Memory B cell (primary cell): ENCODE results near the gene KCNAB1.
"Not testable (repeated sequence)": the region's sequence is repeated elsewhere in the genome, so short reads cannot be mapped to it uniquely, and the experiment has no call there.

Experiments used
- ATAC-seq: fragments of 150-1000 bp; cut with Tn5 transposase; 2 replicates; pipeline ENCODE4 v1.10.0; 2021; ENCODE audit warnings: low read depth, mild to moderate bottlenecking, moderate library complexity
- DNase-seq, 2 donors: peaks; one replicate each; pipeline ENCODE4 v3.0.0; 2022; ENCODE audit warnings: low spot score in 2 of 2
- H3K27ac Mint-ChIP-seq: one replicate; pipeline ENCODE4 v1.8.0; 2022; ENCODE audit warnings: mild to moderate bottlenecking, moderate library complexity, mixed read lengths
- H3K27me3 Mint-ChIP-seq: one replicate; pipeline ENCODE4 v1.8.0; 2022; ENCODE audit warnings: mixed read lengths
- H3K36me3 Mint-ChIP-seq: one replicate; pipeline ENCODE4 v1.8.0; 2022; ENCODE audit warnings: mild to moderate bottlenecking, mixed read lengths
- H3K4me1 Mint-ChIP-seq: one replicate; pipeline ENCODE4 v1.8.0; 2022; ENCODE audit warnings: mixed read lengths
- H3K4me3 Mint-ChIP-seq: one replicate; pipeline ENCODE4 v1.8.0; 2022; ENCODE audit warnings: mild to moderate bottlenecking, moderate library complexity, mixed read lengths
- H3K9me3 Mint-ChIP-seq: one replicate; pipeline ENCODE4 v1.8.0; 2022; ENCODE audit warnings: mixed read lengths

Gene KCNAB1

GRCh38 chr3:156551261-156551660, 430.9 kb downstream of the KCNAB1 start:
- Mint-ChIP-seq H3K9me3 (no peaks in the 10 kb centered on the region), H3K27ac (no peak overlapping the region), H3K4me3 (no peak overlapping the region), H3K36me3 (peaks cover 25% of the 10 kb centered on the region), H3K27me3 (no peaks in the 10 kb centered on the region), H3K4me1 (peaks cover 24% of the 10 kb centered on the region)
- ATAC-seq (no peak), DNase-seq (no peak)

GRCh38 chr3:156551746-156552145, 431.4 kb downstream of the KCNAB1 start:
- Mint-ChIP-seq H3K27ac (no peak overlapping the region), H3K36me3 (peaks cover 20% of the 10 kb centered on the region), H3K4me1 (peaks cover 24% of the 10 kb centered on the region), H3K9me3 (no peaks in the 10 kb centered on the region), H3K27me3 (no peaks in the 10 kb centered on the region), H3K4me3 (no peak overlapping the region)
- no peak for DNase-seq
- ATAC-seq = no peak

GRCh38 chr3:156552973-156553372, 432.6 kb downstream of the KCNAB1 start:
- H3K27me3 Mint-ChIP-seq = no peaks in the 10 kb centered on the region
- peak overlapping the region; percentile 30 for H3K4me3 Mint-ChIP-seq
- H3K4me1 Mint-ChIP-seq = peaks cover 22% of the 10 kb centered on the region
- H3K27ac Mint-ChIP-seq = no peak overlapping the region
- no peak for ATAC-seq
- H3K36me3 Mint-ChIP-seq = peaks cover 16% of the 10 kb centered on the region
- H3K9me3 Mint-ChIP-seq = no peaks in the 10 kb centered on the region
- DNase-seq = no peak

DNA sequence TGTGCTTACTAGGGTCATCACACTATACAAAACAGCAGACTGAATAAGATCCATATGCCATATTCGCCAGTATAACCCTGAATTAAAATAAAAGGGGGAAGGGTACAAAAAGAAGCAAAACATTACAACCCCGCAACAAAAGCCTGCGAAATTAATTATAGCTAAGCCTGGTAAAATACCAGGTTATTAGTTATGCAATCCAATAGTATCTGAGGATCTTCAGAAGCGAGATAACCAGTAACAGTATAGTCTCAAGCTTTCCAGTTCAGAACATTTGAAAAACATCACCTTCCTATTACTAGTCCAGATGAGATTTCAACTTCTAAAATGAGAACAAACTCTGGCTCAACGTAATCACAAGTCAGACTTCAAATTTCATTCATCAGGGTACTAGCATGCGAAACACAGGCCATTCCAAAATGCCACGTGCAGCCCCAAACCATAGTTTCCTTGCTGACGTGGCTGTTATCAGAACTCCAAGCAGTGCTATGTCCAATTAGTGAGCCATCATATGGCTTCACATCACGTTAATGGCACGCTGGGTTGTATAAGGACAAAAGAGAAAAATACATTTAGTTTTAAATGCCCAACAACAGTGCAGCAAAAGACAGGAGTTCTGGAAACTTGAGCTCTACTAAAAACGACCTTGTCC, 433.5 kb downstream of the KCNAB1 start:
- DNase-seq = no peak
- Mint-ChIP-seq H3K36me3 (peaks cover 14% of the 10 kb centered on the region), H3K4me3 (peak overlapping the region; percentile 96), H3K4me1 (peaks cover 22% of the 10 kb centered on the region), H3K9me3 (no peaks in the 10 kb centered on the region), H3K27ac (no peak overlapping the region), H3K27me3 (no peaks in the 10 kb centered on the region)
- ATAC-seq = no peak

- H3K4me3 Mint-ChIP-seq = peak overlapping the region; percentile 96
- H3K27me3 Mint-ChIP-seq = no peaks in the 10 kb centered on the region
- DNase-seq (no peak), ATAC-seq (peak; percentile 5)
- H3K4me1 Mint-ChIP-seq = peaks cover 22% of the 10 kb centered on the region
- H3K36me3 Mint-ChIP-seq = peaks cover 12% of the 10 kb centered on the region
- no peaks in the 10 kb centered on the region for H3K9me3 Mint-ChIP-seq
- peak overlapping the region; percentile 77 for H3K27ac Mint-ChIP-seq
Observed at GRCh38 chr3:156554515-156554841, 434.1 kb downstream of the KCNAB1 start.

GRCh38 chr3:156554842-156555687, 434.7 kb downstream of the KCNAB1 start, which contains the start of gene SSR3:
Gene SSR3, minus strand, starts transcription at chr3:156555117. Its CDS starts 28 bp downstream, at chr3:156555089.
- Mint-ChIP-seq H3K27ac (peak within 1 kb of the TSS; percentile 77), H3K4me1 (peaks cover 22% of the 10 kb centered on the region), H3K4me3 (peak within 1 kb of the TSS; percentile 96)

GRCh38 chr3:156558389-156558788, 438.0 kb downstream of the KCNAB1 start:
- no peak for DNase-seq
- peaks cover 6% of the 10 kb centered on the region for H3K4me1 Mint-ChIP-seq
- peaks cover 2% of the 10 kb centered on the region for H3K27me3 Mint-ChIP-seq
- H3K9me3 Mint-ChIP-seq = no peaks in the 10 kb centered on the region
- H3K4me3 Mint-ChIP-seq = no peak overlapping the region
- H3K36me3 Mint-ChIP-seq = no peaks in the 10 kb centered on the region
- ATAC-seq = no peak
- H3K27ac Mint-ChIP-seq = no peak overlapping the region

More at GRCh38 chr3:156554842-156555687, 434.7 kb downstream of the KCNAB1 start, which contains the start of gene SSR3:
- Mint-ChIP-seq H3K36me3 (peaks cover 12% of the 10 kb centered on the region), H3K9me3 (no peaks in the 10 kb centered on the region), H3K27me3 (no peaks in the 10 kb centered on the region)
- peak; percentile 93 to 98 for DNase-seq
- ATAC-seq = peak; percentile 98

GRCh38 chr3:156559321-156559720, 438.9 kb downstream of the KCNAB1 start:
- Mint-ChIP-seq H3K27me3 (peaks cover 4% of the 10 kb centered on the region), H3K4me1 (peaks cover 3% of the 10 kb centered on the region), H3K36me3 (no peaks in the 10 kb centered on the region), H3K27ac (no peak overlapping the region), H3K9me3 (no peaks in the 10 kb centered on the region), H3K4me3 (no peak overlapping the region)
- ATAC-seq (no peak), DNase-seq (no peak)

DNA sequence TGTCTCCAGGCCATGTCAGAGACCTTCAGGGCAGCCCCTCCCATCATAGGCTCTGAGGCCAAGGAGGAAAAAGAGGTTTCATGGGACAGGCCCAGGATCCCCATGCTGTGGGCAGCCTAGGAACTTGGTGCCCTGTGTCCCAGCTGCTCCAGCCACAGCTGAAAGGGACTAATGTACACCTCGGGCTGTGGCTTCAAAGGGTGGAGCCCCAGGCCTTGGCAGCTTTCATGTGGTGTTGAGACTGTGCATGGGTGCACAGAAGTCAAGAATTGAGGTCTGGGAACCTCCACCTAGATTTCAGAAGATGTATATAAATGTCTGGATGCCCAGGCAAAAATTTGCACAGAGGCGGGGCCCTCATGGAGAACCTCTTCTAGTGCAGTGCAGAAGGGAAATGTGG, 441.2 kb downstream of the KCNAB1 start:
- ATAC-seq (no peak), DNase-seq (no peak)
- no peak overlapping the region for H3K27ac Mint-ChIP-seq
- H3K36me3 Mint-ChIP-seq = no peaks in the 10 kb centered on the region
- peaks cover 4% of the 10 kb centered on the region for H3K27me3 Mint-ChIP-seq
- no peak overlapping the region for H3K4me3 Mint-ChIP-seq
- H3K4me1 Mint-ChIP-seq = no peaks in the 10 kb centered on the region
- H3K9me3 Mint-ChIP-seq = no peaks in the 10 kb centered on the region

- not testable (repeated sequence) for H3K9me3 Mint-ChIP-seq, H3K27ac Mint-ChIP-seq
Observed at GRCh38 chr3:156562486-156562885, 442.1 kb downstream of the KCNAB1 start.

DNA sequence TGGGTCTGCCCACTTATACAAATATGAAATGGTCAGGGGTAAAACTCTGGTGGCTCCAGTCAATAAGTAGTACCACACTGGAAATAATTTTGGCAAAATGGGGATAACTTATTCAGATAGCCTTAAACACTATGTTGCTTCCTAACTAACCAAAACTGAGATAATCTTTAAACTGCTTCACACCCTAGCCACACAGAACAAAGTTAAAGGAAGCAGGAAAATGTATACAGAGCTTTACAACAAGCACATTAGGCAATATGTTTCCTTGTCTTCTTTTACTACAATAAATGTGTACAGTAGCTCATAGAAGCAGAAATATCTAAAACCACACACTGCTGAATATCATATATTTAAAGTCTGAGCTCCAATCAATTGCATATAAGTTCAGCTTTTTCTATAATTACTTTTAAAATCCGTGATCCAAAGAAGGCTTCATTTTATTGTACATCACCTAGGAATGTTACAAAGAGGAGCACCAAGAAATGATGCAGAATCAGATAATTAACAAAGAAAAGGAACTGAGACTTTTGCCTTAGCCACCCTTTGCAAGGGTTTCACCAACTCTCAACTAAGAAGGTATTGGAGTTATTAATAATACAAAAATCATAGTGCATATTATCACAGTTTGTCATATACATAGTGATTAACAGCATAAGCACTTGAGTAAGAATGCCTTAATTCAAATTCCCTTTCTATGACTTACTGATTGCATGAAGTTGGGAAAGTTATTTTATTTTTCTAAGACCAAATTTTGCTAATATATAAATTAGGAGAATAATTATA, 443.7 kb downstream of the KCNAB1 start:
- peaks cover 4% of the 10 kb centered on the region for H3K27me3 Mint-ChIP-seq
- no peak overlapping the region for H3K27ac Mint-ChIP-seq
- H3K36me3 Mint-ChIP-seq = no peaks in the 10 kb centered on the region
- no peaks in the 10 kb centered on the region for H3K9me3 Mint-ChIP-seq
- DNase-seq = no peak
- no peak for ATAC-seq
- no peak overlapping the region for H3K4me3 Mint-ChIP-seq
- H3K4me1 Mint-ChIP-seq = peaks cover 4% of the 10 kb centered on the region

More at GRCh38 chr3:156562486-156562885, 442.1 kb downstream of the KCNAB1 start:
- not testable (repeated sequence) for H3K36me3 Mint-ChIP-seq, H3K4me1 Mint-ChIP-seq, DNase-seq, ATAC-seq, H3K27me3 Mint-ChIP-seq, H3K4me3 Mint-ChIP-seq

- peak; percentile 27 for ATAC-seq
- not testable (repeated sequence) for H3K27me3 Mint-ChIP-seq, DNase-seq, H3K4me3 Mint-ChIP-seq, H3K9me3 Mint-ChIP-seq, H3K36me3 Mint-ChIP-seq, H3K27ac Mint-ChIP-seq
- H3K4me1 Mint-ChIP-seq = peaks cover 11% of the 10 kb centered on the region
Observed at GRCh38 chr3:156569016-156569415, 448.6 kb downstream of the KCNAB1 start.

GRCh38 chr3:156569881-156570280, 449.5 kb downstream of the KCNAB1 start:
- H3K4me3 Mint-ChIP-seq, H3K9me3 Mint-ChIP-seq, DNase-seq, ATAC-seq, H3K27me3 Mint-ChIP-seq, H3K36me3 Mint-ChIP-seq: not testable (repeated sequence)
- peaks cover 11% of the 10 kb centered on the region for H3K4me1 Mint-ChIP-seq
- peak overlapping the region; percentile 62 for H3K27ac Mint-ChIP-seq

DNA sequence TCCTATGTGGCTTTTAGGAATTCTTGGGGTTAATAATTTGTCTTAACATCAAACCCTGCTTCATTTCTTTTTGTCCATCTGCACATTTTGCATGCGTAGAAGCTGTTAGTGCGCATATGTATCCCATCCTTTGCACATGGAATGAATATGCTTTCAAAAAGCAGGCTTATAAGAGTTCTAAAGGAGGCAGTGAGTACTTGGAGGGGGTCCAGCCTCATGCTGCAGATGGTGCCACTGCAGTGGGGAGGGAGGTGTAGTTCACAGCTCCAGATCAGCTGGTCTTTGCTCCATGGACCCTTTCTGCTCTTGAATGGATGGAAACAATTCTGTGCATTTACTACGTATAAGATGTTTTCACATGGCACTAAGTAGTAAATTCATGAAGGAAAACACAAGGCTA, 455.3 kb downstream of the KCNAB1 start:
- H3K27me3 Mint-ChIP-seq = peaks cover 12% of the 10 kb centered on the region
- no peak for ATAC-seq
- DNase-seq = no peak
- H3K4me3 Mint-ChIP-seq = no peak overlapping the region
- H3K27ac Mint-ChIP-seq = no peak overlapping the region
- no peaks in the 10 kb centered on the region for H3K9me3 Mint-ChIP-seq
- no peaks in the 10 kb centered on the region for H3K36me3 Mint-ChIP-seq
- peaks cover 3% of the 10 kb centered on the region for H3K4me1 Mint-ChIP-seq
